Common myeloid progenitor, CD34-positive (primary cell): ENCODE results near the gene PRELP.

Source experiments
- CTCF ChIA-PET: fragments of 350-600 bp; sonication (Branson Sonifier 250); formaldehyde crosslinking; loops from one replicate; lab custom pipeline; 2021; ENCODE audit warnings: antibody characterized with exemption; lab: Charles Lee
- POLR2A ChIA-PET: fragments of 350-600 bp; sonication (Branson Sonifier 250); formaldehyde crosslinking; loops from one replicate; lab custom pipeline; 2021; ENCODE audit warnings: antibody characterized with exemption; lab: Charles Lee
- DNase-seq, 3 donors: peaks; one replicate each; pipeline versions ENCODE4 v3.0.0 to v3.0.0-alpha.2; 2013
- H3K27ac ChIP-seq, 2 experiments: 1 replicate in 1 of 2; 2 replicates in 1 of 2; pipeline ENCODE4 v1.7.0; 2013; ENCODE audit warnings: inconsistent platforms in 2 of 2, low read length in 2 of 2, mild to moderate bottlenecking in 2 of 2, low read depth in 1 of 2, moderate library complexity in 1 of 2; ENCODE audit not compliant: severe bottlenecking in 2 of 2, insufficient read depth in 1 of 2, poor library complexity in 1 of 2
- H3K27me3 ChIP-seq, 5 experiments: replicated peaks in 2 of 5; 1 replicate in 3 of 5; 2 replicates in 2 of 5; pipeline versions ENCODE4 v1.6.1 to v1.7.0; 2013; ENCODE audit warnings: low read length in 4 of 5, mild to moderate bottlenecking in 2 of 5, moderate library complexity in 2 of 5, inconsistent platforms in 1 of 5; ENCODE audit not compliant: insufficient read depth in 5 of 5, control insufficient read depth in 4 of 5
- H3K36me3 ChIP-seq, 4 experiments: 1 replicate in 2 of 4; 2 replicates in 2 of 4; pipeline versions ENCODE4 v1.6.1 to v1.7.0; 2013; ENCODE audit warnings: low read length in 3 of 4, control low read depth in 1 of 4, mild to moderate bottlenecking in 1 of 4; ENCODE audit not compliant: control insufficient read depth in 4 of 4, insufficient read depth in 4 of 4
- H3K4me1 ChIP-seq, 4 experiments: 1 replicate in 3 of 4; 2 replicates in 1 of 4; pipeline versions ENCODE4 v1.6.1 to v1.7.1; 2013; ENCODE audit warnings: low read length in 3 of 4, mild to moderate bottlenecking in 3 of 4, control low read depth in 1 of 4, inconsistent platforms in 1 of 4, moderate library complexity in 1 of 4; ENCODE audit not compliant: control insufficient read depth in 4 of 4, insufficient read depth in 4 of 4; ENCODE audit errors: control extremely low read depth in 1 of 4
- H3K4me3 ChIP-seq, 7 experiments: 1 replicate in 4 of 7; 2 replicates in 3 of 7; pipeline versions ENCODE4 v1.5.1 to v1.7.0; 2013; ENCODE audit warnings: mild to moderate bottlenecking in 7 of 7, low read length in 6 of 7, moderate library complexity in 6 of 7, inconsistent platforms in 2 of 7, low read depth in 2 of 7, control low read depth in 1 of 7; ENCODE audit not compliant: insufficient read depth in 4 of 7, control insufficient read depth in 1 of 7; ENCODE audit errors: extremely low read depth in 1 of 7
- H3K9me3 ChIP-seq, 5 experiments: 1 replicate in 4 of 5; 2 replicates in 1 of 5; pipeline versions ENCODE4 v1.6.1 to v1.7.1; 2013; ENCODE audit warnings: low read length in 4 of 5, mild to moderate bottlenecking in 2 of 5, inconsistent platforms in 1 of 5, low read depth in 1 of 5, moderate library complexity in 1 of 5; ENCODE audit not compliant: control insufficient read depth in 4 of 5, insufficient read depth in 2 of 5; ENCODE audit errors: control extremely low read depth in 1 of 5
- WGBS: methylation state at CpG from one replicate; pipeline ENCODE4 v1.1.5; 2013; ENCODE audit not compliant: insufficient coverage; 5-methylcytosine and 5-hydroxymethylcytosine counted together

The PRELP gene

DNA sequence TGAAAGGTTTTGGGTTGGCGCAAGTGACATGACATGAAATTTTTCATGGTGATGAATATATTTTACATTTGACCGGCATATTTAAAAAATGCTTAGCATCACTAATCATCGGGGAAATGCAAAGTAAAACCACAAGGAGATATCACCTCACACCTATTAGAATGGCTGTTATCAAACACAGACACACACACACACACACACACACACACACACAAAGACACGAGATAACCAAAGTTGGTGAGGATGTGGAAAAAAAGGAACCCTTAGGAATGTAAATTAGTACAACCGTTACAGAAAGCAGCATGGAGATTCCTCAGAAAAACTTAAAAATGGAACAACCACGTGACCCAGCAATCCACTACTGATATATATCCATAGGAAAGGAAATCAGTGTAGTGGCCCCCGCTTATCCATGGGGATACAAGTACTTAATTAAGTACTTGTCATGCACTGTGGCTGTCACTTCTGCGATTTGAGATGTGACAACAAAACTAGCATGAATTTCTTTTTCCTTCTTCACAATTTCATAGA lies 15.9 kb upstream of the PRELP start:
- DNase-seq, result no peak
- Histone ChIP-seq H3K27me3 (no peaks in the 10 kb centered on the region), H3K4me3 (no peak overlapping the region), H3K27ac (no peak overlapping the region), H3K9me3 (no peaks in the 10 kb centered on the region), H3K36me3 (no peaks in the 10 kb centered on the region), H3K4me1 (peaks cover 0 to 3% (median 0%) of the 10 kb centered on the region in 4 experiments)
- 60% methylated on average over 1 of the region's 8 CpGs for WGBS
- ChIA-PET POLR2A (no interaction called here), CTCF (no interaction called here)

- Histone ChIP-seq H3K36me3 (no peaks in the 10 kb centered on the region), H3K27ac (no peak overlapping the region), H3K9me3 (no peaks in the 10 kb centered on the region), H3K27me3 (no peaks in the 10 kb centered on the region), H3K4me1 (peaks cover 0 to 3% (median 0%) of the 10 kb centered on the region in 4 experiments), H3K4me3 (no peak overlapping the region)
- WGBS, result 99% methylated on average over 5 of the region's 5 CpGs
- DNase-seq, result no peak
- CTCF ChIA-PET, result interaction anchor here (0.7 to 1.6 kb wide), 3 partner anchors 13 to 1413 kb away, joined by 3 to 4 read pairs (median 3); no protein-coding TSS in a partner anchor
- POLR2A ChIA-PET, result interaction anchor here (0.6 kb wide), 1 partner anchor 1090 kb away, joined by 3 read pairs; no protein-coding TSS in a partner anchor
Observed at GRCh38 chr1:203461717-203462116, 13.9 kb upstream of the PRELP start.

DNA sequence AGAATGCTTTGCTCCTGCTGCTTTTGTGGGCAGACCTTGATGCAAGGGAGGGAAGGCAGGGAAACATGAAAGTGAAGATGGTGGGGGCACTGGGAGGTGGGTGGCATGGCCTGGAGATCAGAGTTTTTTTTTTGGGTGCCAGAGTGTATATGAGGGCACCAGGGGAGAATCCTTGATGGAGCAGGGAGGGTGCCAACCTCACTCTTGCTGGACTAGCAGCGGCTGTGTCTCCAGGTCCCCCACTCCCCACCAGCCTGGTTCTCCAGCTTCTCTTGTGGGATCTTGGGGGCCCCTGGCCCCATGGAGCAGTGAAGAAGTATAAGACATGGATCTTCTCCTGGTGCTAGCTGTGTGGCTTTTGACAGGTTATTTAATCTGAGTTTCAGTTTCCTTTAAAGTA lies 13.5 kb upstream of the PRELP start:
- POLR2A ChIA-PET, result interaction anchor here (0.6 kb wide), 1 partner anchor 1091 kb away, joined by 3 read pairs; no protein-coding TSS in a partner anchor

GRCh38 chr1:203462878-203463277 lies 12.7 kb upstream of the PRELP start:
- Histone ChIP-seq H3K36me3 (no peaks in the 10 kb centered on the region), H3K4me3 (no peak overlapping the region), H3K27ac (no peak overlapping the region), H3K4me1 (peaks cover 0 to 3% (median 0%) of the 10 kb centered on the region in 4 experiments), H3K9me3 (no peaks in the 10 kb centered on the region), H3K27me3 (no peaks in the 10 kb centered on the region)
- 94% methylated on average over 3 of the region's 6 CpGs for WGBS
- DNase-seq, result no peak
- CTCF ChIA-PET, result interaction anchor here (0.9 to 1.7 kb wide), 4 partner anchors 61 to 122 kb away, joined by 3 to 4 read pairs (median 4); no protein-coding TSS in a partner anchor
- POLR2A ChIA-PET, result no interaction called here

More for the DNA sequence above, 13.5 kb upstream of the PRELP start:
- no CpG with 5 or more reads among the region's 1 CpG for WGBS
- H3K27me3 ChIP-seq, result no peaks in the 10 kb centered on the region
- no peak overlapping the region for H3K4me3 ChIP-seq
- DNase-seq, result no peak
- peaks cover 0 to 3% (median 0%) of the 10 kb centered on the region in 4 experiments for H3K4me1 ChIP-seq
- H3K36me3 ChIP-seq, result no peaks in the 10 kb centered on the region
- CTCF ChIA-PET, result interaction anchor here (0.7 to 1.6 kb wide), 3 partner anchors 12 to 121 kb away, joined by 3 to 4 read pairs (median 4); no protein-coding TSS in a partner anchor
- no peaks in the 10 kb centered on the region for H3K9me3 ChIP-seq
- H3K27ac ChIP-seq, result no peak overlapping the region

DNA sequence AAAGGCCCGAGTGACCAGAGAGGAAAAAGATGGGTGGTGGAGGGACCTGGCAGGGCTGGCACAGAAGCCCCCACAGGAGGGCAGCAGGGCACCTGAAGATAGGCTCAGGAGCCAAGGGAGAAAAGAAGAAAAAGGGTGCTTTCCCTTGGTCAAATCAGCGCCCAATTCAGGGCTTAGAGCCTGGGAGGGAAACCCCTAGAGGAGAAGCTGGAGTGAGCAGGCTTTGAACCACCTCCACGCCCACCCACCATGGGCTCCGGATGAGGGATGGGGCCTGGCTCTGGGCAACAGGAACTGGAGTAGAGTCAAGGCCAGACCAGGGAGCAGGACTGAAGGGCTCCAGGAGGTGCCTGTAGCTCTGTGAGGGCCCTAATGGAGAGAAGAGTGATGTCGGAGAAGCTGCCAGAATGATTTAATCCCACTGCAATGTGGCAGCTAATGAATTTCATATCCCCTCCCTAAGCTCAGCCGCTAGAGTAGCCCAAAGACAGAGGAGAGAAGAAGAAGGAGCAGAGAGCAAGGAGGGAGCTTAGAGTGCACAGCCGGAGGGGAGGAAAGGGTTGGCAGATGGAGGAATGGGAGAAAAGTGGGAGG lies 12.0 kb upstream of the PRELP start:
- no peak overlapping the region for H3K4me3 ChIP-seq
- DNase-seq, result no peak
- H3K4me1 ChIP-seq, result peaks cover 0 to 3% (median 0%) of the 10 kb centered on the region in 4 experiments
- CTCF ChIA-PET, result interaction anchor here (0.9 to 1.7 kb wide), 6 partner anchors 15 to 123 kb away, joined by 3 to 8 read pairs (median 4); no protein-coding TSS in a partner anchor
- POLR2A ChIA-PET, result no interaction called here
- H3K9me3 ChIP-seq, result no peaks in the 10 kb centered on the region
- WGBS, result 100% methylated on average over 5 of the region's 7 CpGs
- H3K36me3 ChIP-seq, result no peaks in the 10 kb centered on the region
- H3K27ac ChIP-seq, result no peak overlapping the region
- H3K27me3 ChIP-seq, result no peaks in the 10 kb centered on the region

DNA sequence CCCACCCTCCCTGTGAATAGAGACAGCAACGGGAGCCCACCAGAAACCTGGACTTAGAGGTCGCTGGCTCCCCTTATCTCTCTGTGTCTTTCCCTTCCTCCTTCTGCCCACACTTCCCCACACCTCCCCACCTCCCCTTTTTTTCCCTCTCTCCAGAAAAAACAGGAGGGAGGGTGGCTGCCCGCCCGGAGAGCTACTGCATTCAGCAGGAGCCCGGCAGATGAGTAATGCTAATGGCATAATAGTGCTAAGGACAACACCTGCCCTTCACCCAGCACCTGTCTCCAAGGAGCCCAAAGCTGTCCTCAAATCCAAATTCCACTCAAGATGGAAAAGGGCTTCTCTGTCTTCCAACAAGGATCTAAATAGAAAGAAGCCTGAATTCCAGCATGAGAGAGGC lies 11.4 kb upstream of the PRELP start:
- 89% methylated on average over 3 of the region's 5 CpGs for WGBS
- POLR2A ChIA-PET, result interaction anchor here (0.6 kb wide), 1 partner anchor 63 kb away, joined by 9 read pairs; no protein-coding TSS in a partner anchor
- CTCF ChIA-PET, result interaction anchor here (1.2 to 1.7 kb wide), 4 partner anchors 14 to 122 kb away, joined by 3 to 8 read pairs (median 4); no protein-coding TSS in a partner anchor
- Histone ChIP-seq H3K27me3 (no peaks in the 10 kb centered on the region), H3K4me1 (peaks cover 0 to 3% (median 0%) of the 10 kb centered on the region in 4 experiments), H3K9me3 (no peaks in the 10 kb centered on the region), H3K36me3 (no peaks in the 10 kb centered on the region), H3K27ac (no peak overlapping the region), H3K4me3 (no peak overlapping the region)
- no peak for DNase-seq

GRCh38 chr1:203464743-203465142 lies 10.9 kb upstream of the PRELP start:
- H3K9me3 ChIP-seq, result no peaks in the 10 kb centered on the region
- no peaks in the 10 kb centered on the region for H3K36me3 ChIP-seq
- no peaks in the 10 kb centered on the region for H3K27me3 ChIP-seq
- peaks cover 0 to 4% (median 3%) of the 10 kb centered on the region in 4 experiments for H3K4me1 ChIP-seq
- ChIA-PET CTCF (interaction anchor here (1.0 to 1.6 kb wide), 3 partner anchors 14 to 122 kb away, joined by 3 to 4 read pairs (median 3); no protein-coding TSS in a partner anchor), POLR2A (interaction anchor here (0.6 kb wide), 1 partner anchor 63 kb away, joined by 9 read pairs; no protein-coding TSS in a partner anchor)
- 100% methylated on average over 3 of the region's 3 CpGs for WGBS
- H3K27ac ChIP-seq, result no peak overlapping the region
- H3K4me3 ChIP-seq, result no peak overlapping the region
- DNase-seq, result no peak
